Prostate gland (tissue), 2 donors: ENCODE measurements around the gene FADS2. TPM values are rescaled to one million over a fixed set of nuclear protein-coding genes. Genes with fewer than 3 reads are reported as not detected.

Source experiments
- DNase-seq: peaks from one replicate; pipeline ENCODE4 v3.0.0-alpha.2; 2019; ENCODE audit warnings: low spot score
- H3K27ac ChIP-seq, 2 donors: fragments of 200-600 bp; sonication (generic); 2 replicates each; pipeline ENCODE4 v1.5.1; 2017 to 2019
- H3K27me3 ChIP-seq: fragments of 200-600 bp; sonication (generic); replicated peaks from 2 replicates; pipeline ENCODE4 v1.5.1; 2019; ENCODE audit not compliant: insufficient read depth
- H3K36me3 ChIP-seq, 2 donors: fragments of 200-600 bp; sonication (generic); 1 replicate in 1 of 2; 2 replicates in 1 of 2; pipeline versions ENCODE4 v1.5.1 to v1.8.1; 2017 to 2019
- H3K4me1 ChIP-seq: fragments of 200-600 bp; sonication (generic); replicated peaks from 2 replicates; pipeline ENCODE4 v1.5.1; 2019
- H3K4me3 ChIP-seq, 2 donors: fragments of 200-600 bp; sonication (generic); 2 replicates each; pipeline ENCODE4 v1.5.1; 2017 to 2019
- H3K9me3 ChIP-seq: fragments of 200-600 bp; sonication (generic); 2 replicates; pipeline ENCODE4 v1.5.1; 2017
- CTCF ChIP-seq, 4 experiments: fragments of 200-600 bp in 2 of 4; fragments of 450-650 bp in 2 of 4; sonication (generic) in 2 of 4; IDR thresholded peaks; 1 replicate in 3 of 4; 2 replicates in 1 of 4; pipeline ENCODE4 v1.5.1; 2016 to 2019; ENCODE audit warnings: antibody characterized with exemption in 4 of 4, mild to moderate bottlenecking in 2 of 4, moderate library complexity in 2 of 4
- POLR2A ChIP-seq: fragments of 450-650 bp; IDR thresholded peaks from one replicate; pipeline ENCODE4 v1.6.1; 2016; ENCODE audit warnings: antibody characterized with exemption, mild to moderate bottlenecking
- POLR2AphosphoS5 ChIP-seq: sonication (generic); formaldehyde crosslinking; IDR thresholded peaks from one replicate; pipeline ENCODE4 v1.6.1; 2017; ENCODE audit warnings: antibody characterized with exemption
- WGBS: methylation state at CpG from one replicate; pipeline ENCODE4 v1.1.5; 2018; 5-methylcytosine and 5-hydroxymethylcytosine counted together
- intact Hi-C: fragments of 100-400 bp; cut with DNase I; formaldehyde crosslinking; loops from one replicate; pipeline ENCODE4 v1.14.2; 2022
- total RNA-seq, 2 donors: library from RNA; depleted of rRNA; stranded (reverse); fragments of >200 nt; gene quantifications; one replicate each; pipeline ENCODE4 v1.1.0, GENCODE V29; 2016

The FADS2 gene
- total RNA-seq, 2 donors from 2014 or later, result 67.5 to 213 TPM

GRCh38 chr11:61872935-61873565 lies 45.0 kb downstream of the FADS2 start:
- intact Hi-C loops, result no loop called here
- H3K4me1 ChIP-seq, result no peaks in the 10 kb centered on the region
- TF ChIP-seq POLR2A (no peak), POLR2AphosphoS5 (no peak), CTCF (IDR thresholded peaks at IDR 0.05) (no peak)
- H3K36me3 ChIP-seq, result no peaks in the 10 kb centered on the region
- WGBS, result 93% methylated on average over 20 of the region's 20 CpGs
- no peak overlapping the region for H3K27ac ChIP-seq
- no peak overlapping the region for H3K4me3 ChIP-seq
- DNase-seq, result no peak
- H3K27me3 ChIP-seq, result no peaks in the 10 kb centered on the region
- no peaks in the 10 kb centered on the region for H3K9me3 ChIP-seq

GRCh38 chr11:61873588-61874376 lies 45.7 kb downstream of the FADS2 start:
- 70% methylated on average over 16 of the region's 16 CpGs for WGBS
- H3K9me3 ChIP-seq, result no peaks in the 10 kb centered on the region
- H3K4me1 ChIP-seq, result no peaks in the 10 kb centered on the region
- H3K27me3 ChIP-seq, result no peaks in the 10 kb centered on the region
- no peak for DNase-seq
- H3K27ac ChIP-seq, result no peak overlapping the region
- intact Hi-C loops, result no loop called here
- TF ChIP-seq CTCF (IDR thresholded peaks at IDR 0.05), result no peak
- no peak for TF ChIP-seq POLR2A
- TF ChIP-seq POLR2AphosphoS5, result no peak
- no peaks in the 10 kb centered on the region for H3K36me3 ChIP-seq
- no peak overlapping the region for H3K4me3 ChIP-seq

GRCh38 chr11:61874377-61874809 lies 46.3 kb downstream of the FADS2 start:
- Histone ChIP-seq H3K4me3 (no peak overlapping the region), H3K27ac (no peak overlapping the region), H3K36me3 (no peaks in the 10 kb centered on the region), H3K27me3 (no peaks in the 10 kb centered on the region), H3K9me3 (no peaks in the 10 kb centered on the region), H3K4me1 (no peaks in the 10 kb centered on the region)
- TF ChIP-seq POLR2AphosphoS5 (no peak), POLR2A (no peak), CTCF (IDR thresholded peaks at IDR 0.05) (no peak)
- 69% methylated on average over 12 of the region's 12 CpGs for WGBS
- no peak for DNase-seq
- intact Hi-C loops, result no loop called here

- no peaks in the 10 kb centered on the region for H3K4me1 ChIP-seq
- H3K27ac ChIP-seq, result no peak overlapping the region
- 85% methylated on average over 3 of the region's 3 CpGs for WGBS
- no peak for TF ChIP-seq CTCF (IDR thresholded peaks at IDR 0.05)
- no peak for TF ChIP-seq POLR2AphosphoS5
- TF ChIP-seq POLR2A, result no peak
- H3K36me3 ChIP-seq, result no peaks in the 10 kb centered on the region
- no peaks in the 10 kb centered on the region for H3K9me3 ChIP-seq
- no peak for DNase-seq
- H3K27me3 ChIP-seq, result no peaks in the 10 kb centered on the region
- no peak overlapping the region for H3K4me3 ChIP-seq
- intact Hi-C loops, result no loop called here
These were observed 46.8 kb downstream of the FADS2 start for GRCh38 chr11:61874853-61875252.
